Measurements from ENCODE around the gene TOGARAM2. TPM values are rescaled to one million over a fixed set of nuclear protein-coding genes. Genes with fewer than 3 reads are reported as not detected.

Gene TOGARAM2
- 10 to 100 TPM in 1 of 3 donors, 1 to 10 TPM in 2; 3.1 to 13.0 (median 9.5) TPM for polyA plus RNA-seq

DNA sequence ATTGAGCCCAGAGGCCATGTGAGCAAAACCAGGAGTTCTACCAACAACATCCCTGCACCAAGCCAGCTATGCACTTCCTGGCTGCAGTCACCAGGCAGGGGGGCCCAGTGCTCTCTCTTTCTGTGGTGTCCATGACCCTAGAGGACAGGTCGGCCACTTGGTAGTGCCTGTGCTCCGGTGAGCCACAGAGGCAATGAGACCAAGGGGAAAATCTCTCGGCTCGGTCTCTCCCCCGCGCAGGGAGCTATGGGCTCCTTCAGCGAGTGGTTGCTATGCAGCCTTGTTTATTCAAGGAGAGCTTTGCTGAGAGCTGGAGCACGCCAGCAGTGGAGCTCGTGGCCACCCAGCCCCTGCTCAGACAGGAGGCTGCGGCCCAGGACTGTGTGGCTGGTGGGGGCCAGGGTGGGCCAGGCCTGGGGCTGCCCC is at the start of gene TOGARAM2:
Gene TOGARAM2, plus strand, starts transcription at position 283 of the 426 bp plus-strand sequence. CDS start 13,537 bp downstream, outside the sequence.
- Mint-ChIP-seq H3K27ac (peak within 1 kb of the TSS in 4 of 6 donors; percentile 61 to 76 (median 68)), H3K9me3 (peaks cover 0 to 2% (median 0%) of the 10 kb centered on the region in 6 donors), H3K4me1 (peaks cover 4 to 8% of the 10 kb centered on the region in 2 donors), H3K27me3 (ENCODE audit: low read depth in 3 of 3) (peaks cover 2 to 4% (median 3%) of the 10 kb centered on the region in 3 donors), H3K4me3 (no peak within 1 kb of the TSS), H3K36me3 (no peaks in the 10 kb centered on the region)
- no peak for DNase-seq

DNA sequence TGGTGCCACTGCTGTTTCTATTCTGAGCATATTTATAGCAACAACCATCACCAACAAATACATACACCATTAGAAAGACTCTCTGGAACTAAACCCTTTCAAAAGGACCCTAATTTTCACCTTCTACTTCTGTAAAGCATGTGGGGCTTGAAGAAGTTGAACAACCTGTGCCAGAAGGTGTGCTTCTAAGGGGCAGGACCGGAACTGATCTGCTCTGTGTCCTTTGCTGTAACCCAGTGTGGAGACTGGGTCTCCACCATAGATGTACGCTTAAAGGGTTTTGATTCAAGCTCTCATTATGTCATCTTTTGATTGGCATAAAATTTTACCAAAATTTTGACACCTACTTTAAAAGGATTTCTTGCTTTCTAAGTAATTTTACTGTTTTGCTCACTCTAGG is 46.3 kb upstream of the TOGARAM2 start:
- Mint-ChIP-seq H3K27me3 (ENCODE audit: low read depth in 3 of 3) (no peaks in the 10 kb centered on the region), H3K36me3 (peaks cover 24 to 38% (median 33%) of the 10 kb centered on the region in 3 donors), H3K27ac (no peak overlapping the region), H3K4me3 (no peak overlapping the region), H3K9me3 (no peaks in the 10 kb centered on the region), H3K4me1 (no peaks in the 10 kb centered on the region)
- no peak for DNase-seq

DNA sequence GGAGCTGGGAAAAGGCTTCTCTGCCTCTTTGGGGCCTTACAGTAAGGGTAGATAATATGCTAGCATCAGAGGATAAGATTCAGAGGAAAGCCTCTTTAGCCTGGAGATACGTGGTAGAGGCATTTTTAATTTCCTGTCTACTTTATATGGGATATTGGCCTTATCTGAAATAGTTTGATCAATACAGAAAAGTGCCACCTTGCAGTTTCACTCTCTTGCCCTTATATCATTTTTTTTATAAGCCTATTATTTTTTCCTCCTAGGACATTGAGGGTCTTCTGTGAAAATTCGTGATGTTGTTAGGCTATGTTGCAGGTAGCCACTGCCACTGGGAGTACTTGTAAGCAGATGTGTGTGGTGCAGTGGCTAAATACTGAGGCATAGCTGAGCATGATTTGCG is 40.1 kb upstream of the TOGARAM2 start:
- Mint-ChIP-seq H3K4me3 (no peak overlapping the region), H3K27me3 (ENCODE audit: low read depth in 3 of 3) (no peaks in the 10 kb centered on the region), H3K4me1 (no peaks in the 10 kb centered on the region), H3K36me3 (peaks cover 28 to 48% (median 31%) of the 10 kb centered on the region in 3 donors), H3K27ac (peak overlapping the region in 4 of 6 donors; percentile 8 to 35 (median 28)), H3K9me3 (no peaks in the 10 kb centered on the region)
- DNase-seq = no peak

DNA sequence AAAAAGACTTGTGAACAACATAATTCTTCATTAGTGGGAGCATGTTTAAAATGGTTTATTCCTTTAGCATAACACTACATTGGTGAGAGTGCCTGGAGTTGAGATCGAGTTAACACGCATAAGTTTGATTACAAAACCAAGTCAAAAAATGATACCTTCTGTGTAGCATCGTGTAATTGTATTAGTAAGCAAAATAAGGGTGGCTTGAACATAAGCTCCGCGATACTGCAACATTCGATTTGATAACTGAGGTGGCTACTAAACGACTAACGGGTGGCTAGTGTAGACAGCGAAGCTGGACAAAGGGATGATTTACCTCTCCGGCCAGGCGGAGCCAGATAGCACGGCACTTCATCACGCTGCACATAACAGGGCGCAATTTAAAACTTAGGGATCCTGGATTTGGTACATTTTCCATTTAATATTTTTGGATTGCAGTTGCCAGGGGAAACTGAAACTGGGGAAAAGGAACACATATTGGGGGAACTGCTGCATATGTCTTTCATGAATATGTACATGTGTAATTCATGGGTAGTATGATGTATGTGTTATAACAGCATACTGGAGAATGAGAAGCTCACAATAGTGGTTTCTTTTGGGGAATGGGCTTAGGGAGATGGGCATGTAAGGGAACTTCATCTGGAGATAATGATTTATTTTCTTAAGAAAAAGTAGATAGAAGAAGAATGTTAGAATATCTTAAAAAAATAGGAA is 36.4 kb upstream of the TOGARAM2 start:
- DNase-seq = no peak
- Mint-ChIP-seq H3K4me1 (no peaks in the 10 kb centered on the region), H3K27me3 (ENCODE audit: low read depth in 3 of 3) (peaks cover 0 to 2% (median 0%) of the 10 kb centered on the region in 3 donors), H3K27ac (peak overlapping the region in 1 of 6 donors; percentile 46), H3K36me3 (peaks cover 23 to 47% (median 30%) of the 10 kb centered on the region in 3 donors), H3K4me3 (no peak overlapping the region), H3K9me3 (no peaks in the 10 kb centered on the region)

DNA sequence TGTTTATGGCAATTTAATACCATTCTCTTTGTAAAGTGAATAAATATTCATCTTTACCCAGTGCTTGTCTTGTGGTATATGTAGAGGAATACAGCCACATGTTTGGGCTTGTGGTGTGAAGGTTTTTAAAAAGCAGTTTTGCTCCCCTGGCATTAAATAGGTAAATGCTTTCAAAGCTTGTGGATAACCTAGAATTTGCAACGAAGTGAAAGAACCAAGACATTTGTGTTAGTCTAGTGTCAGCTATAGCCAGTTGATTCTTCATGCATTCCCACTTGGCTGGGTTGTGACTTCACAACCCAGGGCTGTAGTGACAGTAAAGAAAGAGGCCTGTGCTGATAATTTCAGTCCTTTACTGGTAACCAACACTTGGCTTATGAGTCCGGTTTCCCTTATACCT is 32.9 kb upstream of the TOGARAM2 start:
- H3K9me3 Mint-ChIP-seq = no peaks in the 10 kb centered on the region
- H3K27ac Mint-ChIP-seq = no peak overlapping the region
- DNase-seq = no peak
- H3K4me1 Mint-ChIP-seq = no peaks in the 10 kb centered on the region
- H3K4me3 Mint-ChIP-seq = no peak overlapping the region
- H3K27me3 Mint-ChIP-seq (ENCODE audit: low read depth in 3 of 3) = peaks cover 0 to 3% (median 0%) of the 10 kb centered on the region in 3 donors
- H3K36me3 Mint-ChIP-seq = peaks cover 15 to 28% (median 22%) of the 10 kb centered on the region in 3 donors

DNA sequence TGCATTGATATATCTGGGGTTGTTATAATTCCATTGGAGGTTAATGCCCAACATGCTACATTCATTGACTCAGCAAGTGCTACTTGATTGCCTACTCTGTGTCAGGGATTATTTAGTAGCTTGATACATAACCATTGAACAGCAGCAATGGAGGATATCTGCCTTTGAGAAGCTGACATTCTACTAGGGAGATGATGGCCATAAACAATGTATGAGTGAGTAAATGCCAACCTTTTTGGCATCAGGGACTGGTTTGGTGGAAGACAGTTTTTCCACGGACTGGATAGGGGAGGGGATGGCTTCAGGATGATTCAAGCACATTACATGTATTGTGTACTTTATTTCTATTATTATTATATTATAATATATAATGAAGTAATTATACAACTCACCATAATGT is 31.9 kb upstream of the TOGARAM2 start:
- Mint-ChIP-seq H3K4me3 (no peak overlapping the region), H3K27me3 (ENCODE audit: low read depth in 3 of 3) (peaks cover 0 to 3% (median 0%) of the 10 kb centered on the region in 3 donors), H3K36me3 (peaks cover 12 to 19% (median 14%) of the 10 kb centered on the region in 3 donors), H3K9me3 (no peaks in the 10 kb centered on the region), H3K4me1 (no peaks in the 10 kb centered on the region), H3K27ac (no peak overlapping the region)
- DNase-seq = no peak

DNA sequence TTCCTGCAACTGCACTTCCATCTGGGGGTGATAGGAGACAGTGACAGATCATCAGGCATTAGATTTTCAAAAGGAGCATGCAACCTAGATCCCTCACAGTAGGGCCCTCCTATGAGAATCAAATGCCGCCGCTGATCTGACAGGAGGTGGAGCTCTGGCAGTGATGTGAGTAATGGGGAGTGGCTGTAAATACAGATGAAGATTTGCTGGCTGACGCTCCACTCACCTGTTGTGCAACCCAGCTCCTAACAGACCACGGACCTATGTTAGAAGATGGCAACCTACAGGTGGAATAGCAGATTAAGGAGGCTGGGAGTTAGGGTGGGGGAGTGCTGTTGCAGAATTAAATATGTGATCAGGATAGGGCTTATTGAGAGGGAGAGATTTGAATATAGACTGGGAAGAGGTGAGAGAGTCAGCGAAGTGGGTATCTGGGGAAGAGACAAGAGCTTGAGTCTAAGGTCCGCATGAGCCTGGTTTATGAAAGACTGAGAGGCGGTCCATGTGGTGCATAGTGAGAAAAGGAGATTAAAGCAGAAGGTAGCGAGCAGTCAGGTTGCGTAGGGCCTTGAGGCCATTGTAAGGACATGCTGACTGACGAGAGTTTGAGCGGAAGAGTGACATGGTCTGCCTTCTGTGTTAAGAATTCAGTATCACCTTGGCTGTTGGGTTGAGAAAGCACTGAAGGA is 31.3 kb upstream of the TOGARAM2 start:
- Mint-ChIP-seq H3K36me3 (peaks cover 10 to 14% (median 12%) of the 10 kb centered on the region in 3 donors), H3K4me1 (no peaks in the 10 kb centered on the region), H3K27me3 (ENCODE audit: low read depth in 3 of 3) (peaks cover 0 to 3% (median 0%) of the 10 kb centered on the region in 3 donors), H3K4me3 (no peak overlapping the region), H3K9me3 (no peaks in the 10 kb centered on the region), H3K27ac (no peak overlapping the region)
- no peak for DNase-seq

DNA sequence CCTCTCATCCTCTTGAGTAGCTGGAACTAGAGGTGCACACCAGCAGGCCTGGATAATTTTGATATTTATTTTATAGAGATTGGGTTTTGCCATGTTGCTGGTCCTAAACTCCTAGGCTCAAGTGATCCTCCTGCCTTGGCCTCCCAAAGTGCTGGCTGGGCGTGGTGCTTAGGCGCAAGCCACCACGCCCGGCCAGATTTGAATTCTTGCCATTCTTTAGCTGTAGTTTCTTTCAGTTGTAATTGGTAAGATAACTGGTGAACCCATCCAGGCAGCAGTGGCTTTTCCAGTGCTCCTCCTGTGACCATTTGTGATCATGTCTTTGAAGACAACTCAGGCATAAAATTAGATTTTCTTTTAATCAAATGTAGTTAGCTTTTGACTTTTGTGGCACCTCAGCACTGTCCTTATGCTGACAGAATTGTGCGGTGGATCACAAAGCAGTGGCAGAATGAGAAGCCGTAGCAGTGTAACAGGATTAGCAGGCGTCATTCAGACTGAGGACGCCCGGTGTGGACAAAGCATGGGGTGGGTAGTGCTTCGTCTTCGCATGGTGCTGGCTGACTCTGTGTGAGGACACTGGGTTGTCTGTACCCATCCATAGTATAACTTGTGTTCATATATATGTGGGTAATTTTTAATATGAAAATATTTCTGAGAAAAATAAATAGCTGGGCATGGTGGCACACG is 30.0 kb upstream of the TOGARAM2 start:
- H3K4me3 Mint-ChIP-seq = no peak overlapping the region
- no peak for DNase-seq
- peaks cover 0 to 3% (median 3%) of the 10 kb centered on the region in 3 donors for H3K27me3 Mint-ChIP-seq (ENCODE audit: low read depth in 3 of 3)
- H3K27ac Mint-ChIP-seq = no peak overlapping the region
- peaks cover 8 to 14% (median 12%) of the 10 kb centered on the region in 3 donors for H3K36me3 Mint-ChIP-seq
- no peaks in the 10 kb centered on the region for H3K9me3 Mint-ChIP-seq
- no peaks in the 10 kb centered on the region for H3K4me1 Mint-ChIP-seq

DNA sequence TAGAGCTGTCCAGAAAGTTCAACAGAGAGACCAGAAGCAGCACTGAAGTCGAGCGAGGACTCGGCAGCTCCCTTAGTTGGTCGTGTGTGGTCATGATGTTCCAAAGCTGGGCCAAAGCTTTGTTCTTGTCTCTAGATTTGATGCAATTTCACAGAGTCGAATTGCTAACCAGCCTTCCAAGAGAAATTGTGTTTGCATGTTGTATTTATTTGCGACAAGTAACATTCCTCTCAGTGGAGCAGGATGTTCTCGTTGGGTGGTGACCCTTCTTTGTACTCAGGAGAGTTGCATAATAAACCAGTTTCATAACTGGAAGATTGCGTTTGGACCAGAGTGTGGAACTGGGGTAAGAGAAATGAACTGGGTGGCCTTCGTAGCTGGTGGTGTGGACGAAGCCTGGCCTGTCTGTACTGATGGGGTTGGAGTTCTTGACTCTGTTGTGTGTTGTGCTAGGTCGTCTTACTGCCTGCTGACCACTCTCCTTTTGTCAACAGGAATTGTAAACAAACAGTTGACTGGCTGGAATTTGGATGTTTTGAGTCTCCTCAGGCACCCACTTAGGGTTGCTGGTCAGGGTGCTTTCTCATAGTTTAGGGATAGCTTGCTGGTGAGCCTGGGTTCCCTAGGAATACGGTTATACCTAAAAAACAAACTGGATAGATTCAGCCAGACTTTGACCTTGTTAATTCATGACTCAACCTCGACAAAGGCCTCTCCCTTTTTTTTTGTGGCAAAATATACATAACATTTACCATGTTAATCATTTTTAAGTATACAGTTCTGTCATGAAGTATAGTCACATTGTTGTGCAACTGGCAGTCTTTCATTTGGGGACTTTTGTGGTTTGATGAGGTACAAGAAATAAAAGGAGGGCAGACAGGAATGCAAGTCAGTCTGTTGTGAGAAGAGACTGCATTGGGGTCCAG is 28.9 kb upstream of the TOGARAM2 start:
- Mint-ChIP-seq H3K27ac (peak overlapping the region in 1 of 6 donors; percentile 30), H3K36me3 (peaks cover 3 to 9% (median 8%) of the 10 kb centered on the region in 3 donors), H3K9me3 (no peaks in the 10 kb centered on the region), H3K4me3 (no peak overlapping the region), H3K27me3 (ENCODE audit: low read depth in 3 of 3) (peaks cover 2 to 6% (median 3%) of the 10 kb centered on the region in 3 donors), H3K4me1 (no peaks in the 10 kb centered on the region)
- no peak for DNase-seq

DNA sequence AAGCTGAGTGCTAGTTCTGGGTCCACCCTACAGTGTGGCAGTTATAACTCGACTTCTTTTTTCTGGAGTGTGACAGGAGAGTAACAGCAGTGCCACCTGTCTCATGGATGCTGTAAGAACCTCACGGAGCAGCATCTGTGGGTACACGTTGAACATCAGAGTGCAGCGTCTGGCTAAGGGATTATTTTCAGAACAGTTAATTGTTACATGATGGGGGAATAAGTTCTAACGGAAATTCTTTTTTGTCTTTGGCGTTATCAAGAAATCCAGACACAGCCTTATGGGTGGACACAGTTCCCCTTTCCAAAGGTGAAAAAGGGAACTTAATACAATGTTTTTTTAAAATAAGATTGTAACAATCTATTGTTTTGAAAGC is 28.3 kb upstream of the TOGARAM2 start:
- no peak for DNase-seq
- no peaks in the 10 kb centered on the region for H3K9me3 Mint-ChIP-seq

DNA sequence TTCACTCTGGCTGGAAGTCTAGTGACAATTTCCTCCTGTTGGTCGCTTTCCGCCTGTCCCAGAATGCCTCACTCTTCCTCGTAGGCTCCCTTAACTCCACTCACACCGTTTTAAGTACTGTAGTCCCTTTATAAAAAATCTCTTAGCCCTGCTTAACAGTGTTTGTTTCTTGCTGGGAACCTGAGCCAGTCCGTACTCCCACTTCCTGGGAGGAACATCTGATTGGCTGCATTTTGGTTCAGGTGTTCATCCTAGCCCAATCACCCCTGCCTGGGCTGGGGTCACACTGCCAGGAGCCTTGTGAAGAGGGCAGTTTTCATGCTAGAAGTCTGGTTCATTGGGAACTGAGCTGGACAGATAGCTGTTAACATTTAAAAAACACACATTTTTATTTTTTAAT is 25.6 kb upstream of the TOGARAM2 start:
- Mint-ChIP-seq H3K27me3 (ENCODE audit: low read depth in 3 of 3) (peaks cover 2 to 7% (median 3%) of the 10 kb centered on the region in 3 donors), H3K36me3 (no peaks in the 10 kb centered on the region), H3K4me3 (no peak overlapping the region), H3K27ac (no peak overlapping the region), H3K9me3 (no peaks in the 10 kb centered on the region), H3K4me1 (peaks cover 5 to 8% of the 10 kb centered on the region in 2 donors)
- no peak for DNase-seq

More for the DNA sequence above, 28.3 kb upstream of the TOGARAM2 start:
- Mint-ChIP-seq H3K27me3 (ENCODE audit: low read depth in 3 of 3) (peaks cover 2 to 6% (median 3%) of the 10 kb centered on the region in 3 donors), H3K4me3 (no peak overlapping the region), H3K36me3 (peaks cover 3 to 9% (median 8%) of the 10 kb centered on the region in 3 donors), H3K27ac (no peak overlapping the region), H3K4me1 (no peaks in the 10 kb centered on the region)

DNA sequence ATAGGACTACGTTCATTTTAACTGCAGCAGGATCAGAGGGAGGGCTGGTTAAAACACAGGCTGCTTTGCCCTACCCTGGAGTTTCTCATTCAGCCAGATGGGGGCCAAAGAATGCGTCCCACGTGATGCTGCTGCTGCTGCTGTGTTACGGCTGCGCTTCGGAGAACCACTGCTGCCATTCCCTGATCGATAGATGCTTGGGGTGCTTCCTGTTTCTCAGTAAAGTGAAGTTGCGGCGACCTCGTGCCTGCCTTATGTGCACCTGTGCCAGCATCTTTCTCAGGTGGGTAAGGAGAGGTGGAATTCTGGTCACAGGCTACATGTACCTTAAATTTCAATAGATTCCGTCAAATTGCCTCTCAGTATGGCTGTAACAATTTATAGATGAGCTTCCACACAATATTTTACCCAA is 24.7 kb upstream of the TOGARAM2 start:
- H3K9me3 Mint-ChIP-seq = no peaks in the 10 kb centered on the region
- peaks cover 2 to 7% (median 3%) of the 10 kb centered on the region in 3 donors for H3K27me3 Mint-ChIP-seq (ENCODE audit: low read depth in 3 of 3)
- no peak overlapping the region for H3K27ac Mint-ChIP-seq
- H3K4me3 Mint-ChIP-seq = peak overlapping the region in 1 of 5 donors; percentile 82
- H3K4me1 Mint-ChIP-seq = peaks cover 5 to 8% of the 10 kb centered on the region in 2 donors
- H3K36me3 Mint-ChIP-seq = no peaks in the 10 kb centered on the region
- DNase-seq = peak in 1 of 3 donors; percentile 7

DNA sequence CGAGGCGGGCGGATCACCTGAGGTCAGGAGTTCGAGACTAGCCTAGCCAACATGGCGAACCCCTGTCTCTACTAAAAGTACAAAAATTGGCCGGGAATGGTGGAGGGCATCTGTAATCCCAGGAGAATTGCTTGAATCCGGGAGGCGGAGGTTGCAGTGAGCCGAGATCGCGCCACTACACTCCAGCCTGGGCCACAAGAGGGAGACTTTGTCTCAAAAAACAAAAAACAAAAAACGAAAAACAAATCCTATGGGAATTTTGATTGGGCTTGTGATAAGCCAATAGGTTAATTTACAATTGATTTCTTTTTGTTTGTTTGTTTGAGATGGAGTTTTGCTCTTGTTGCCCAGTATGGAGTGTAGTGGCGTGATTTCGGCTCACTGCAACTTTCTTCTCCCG is 24.2 kb upstream of the TOGARAM2 start:
- Mint-ChIP-seq H3K9me3 (no peaks in the 10 kb centered on the region), H3K27ac (no peak overlapping the region), H3K36me3 (no peaks in the 10 kb centered on the region), H3K4me1 (peaks cover 5 to 8% of the 10 kb centered on the region in 2 donors), H3K4me3 (peak overlapping the region in 1 of 5 donors; percentile 82), H3K27me3 (ENCODE audit: low read depth in 3 of 3) (peaks cover 2 to 7% (median 3%) of the 10 kb centered on the region in 3 donors)
- DNase-seq = no peak
